KOPT-K1 (cell line): ENCODE results near the gene CTNNA3.

ENCODE experiments used
- H3K27ac ChIP-seq: fragments of 200-600 bp; sonication (generic); 2 replicates; pipeline ENCODE4 v1.5.1; 2016; ENCODE audit warnings: antibody characterized with exemption, mild to moderate bottlenecking, low read depth, low read length; ENCODE audit not compliant: poor library complexity, severe bottlenecking
- H3K36me3 ChIP-seq: fragments of 200-600 bp; sonication (generic); 2 replicates; pipeline ENCODE4 v1.5.1; 2017; ENCODE audit warnings: antibody characterized with exemption, mild to moderate bottlenecking, low read length, moderate library complexity; ENCODE audit not compliant: insufficient read depth
- H3K9me3 ChIP-seq: fragments of 200-600 bp; sonication (generic); 2 replicates; pipeline ENCODE4 v1.5.1; 2017; ENCODE audit warnings: antibody characterized with exemption, low read length, mild to moderate bottlenecking; ENCODE audit not compliant: insufficient read depth, poor library complexity, severe bottlenecking

The CTNNA3 gene

GRCh38 chr10:66860376-66860945 lies 835.5 kb downstream of the CTNNA3 start:
- Histone ChIP-seq H3K27ac (no peak overlapping the region), H3K9me3 (no peaks in the 10 kb centered on the region), H3K36me3 (no peaks in the 10 kb centered on the region)

GRCh38 chr10:66852811-66853210 lies 843.2 kb downstream of the CTNNA3 start:
- H3K36me3 ChIP-seq, result no peaks in the 10 kb centered on the region
- no peak overlapping the region for H3K27ac ChIP-seq
- H3K9me3 ChIP-seq, result no peaks in the 10 kb centered on the region

- no peaks in the 10 kb centered on the region for H3K9me3 ChIP-seq
- H3K36me3 ChIP-seq, result no peaks in the 10 kb centered on the region
- no peak overlapping the region for H3K27ac ChIP-seq
These were observed 847.1 kb downstream of the CTNNA3 start for GRCh38 chr10:66848856-66849255.

- Histone ChIP-seq H3K36me3 (no peaks in the 10 kb centered on the region), H3K9me3 (no peaks in the 10 kb centered on the region), H3K27ac (no peak overlapping the region)
These were observed 851.6 kb downstream of the CTNNA3 start for GRCh38 chr10:66844176-66844942.

- no peaks in the 10 kb centered on the region for H3K36me3 ChIP-seq
- H3K9me3 ChIP-seq, result no peaks in the 10 kb centered on the region
- no peak overlapping the region for H3K27ac ChIP-seq
These were observed 852.6 kb downstream of the CTNNA3 start for GRCh38 chr10:66843396-66843795.

- no peaks in the 10 kb centered on the region for H3K36me3 ChIP-seq
- no peaks in the 10 kb centered on the region for H3K9me3 ChIP-seq
- no peak overlapping the region for H3K27ac ChIP-seq
These were observed 853.1 kb downstream of the CTNNA3 start for GRCh38 chr10:66842867-66843266.

- no peak overlapping the region for H3K27ac ChIP-seq
- no peaks in the 10 kb centered on the region for H3K36me3 ChIP-seq
- H3K9me3 ChIP-seq, result no peaks in the 10 kb centered on the region
These were observed 853.6 kb downstream of the CTNNA3 start for GRCh38 chr10:66842371-66842770.

- Histone ChIP-seq H3K27ac (no peak overlapping the region), H3K36me3 (no peaks in the 10 kb centered on the region), H3K9me3 (no peaks in the 10 kb centered on the region)
These were observed 857.3 kb downstream of the CTNNA3 start for GRCh38 chr10:66838656-66839055.

GRCh38 chr10:66837990-66838389 lies 858.0 kb downstream of the CTNNA3 start:
- Histone ChIP-seq H3K27ac (no peak overlapping the region), H3K9me3 (no peaks in the 10 kb centered on the region), H3K36me3 (no peaks in the 10 kb centered on the region)

GRCh38 chr10:66837335-66837734 lies 858.7 kb downstream of the CTNNA3 start:
- Histone ChIP-seq H3K36me3 (no peaks in the 10 kb centered on the region), H3K9me3 (no peaks in the 10 kb centered on the region), H3K27ac (no peak overlapping the region)

- Histone ChIP-seq H3K9me3 (no peaks in the 10 kb centered on the region), H3K27ac (no peak overlapping the region), H3K36me3 (no peaks in the 10 kb centered on the region)
These were observed 859.2 kb downstream of the CTNNA3 start for GRCh38 chr10:66836771-66837170.

- no peak overlapping the region for H3K27ac ChIP-seq
- H3K9me3 ChIP-seq, result no peaks in the 10 kb centered on the region
- H3K36me3 ChIP-seq, result no peaks in the 10 kb centered on the region
These were observed 859.9 kb downstream of the CTNNA3 start for GRCh38 chr10:66836057-66836456.

GRCh38 chr10:66835400-66835799 lies 860.6 kb downstream of the CTNNA3 start:
- H3K27ac ChIP-seq, result no peak overlapping the region
- no peaks in the 10 kb centered on the region for H3K36me3 ChIP-seq
- no peaks in the 10 kb centered on the region for H3K9me3 ChIP-seq

GRCh38 chr10:66834802-66835201 lies 861.2 kb downstream of the CTNNA3 start:
- H3K36me3 ChIP-seq, result no peaks in the 10 kb centered on the region
- H3K9me3 ChIP-seq, result no peaks in the 10 kb centered on the region
- H3K27ac ChIP-seq, result no peak overlapping the region

GRCh38 chr10:66833861-66834260 lies 862.1 kb downstream of the CTNNA3 start:
- no peaks in the 10 kb centered on the region for H3K36me3 ChIP-seq
- H3K27ac ChIP-seq, result no peak overlapping the region
- no peaks in the 10 kb centered on the region for H3K9me3 ChIP-seq

GRCh38 chr10:66832781-66833422 lies 863.1 kb downstream of the CTNNA3 start:
- no peak overlapping the region for H3K27ac ChIP-seq
- H3K36me3 ChIP-seq, result no peaks in the 10 kb centered on the region

More at GRCh38 chr10:66832781-66833422, 863.1 kb downstream of the CTNNA3 start:
- no peaks in the 10 kb centered on the region for H3K9me3 ChIP-seq
